CD4-positive, alpha-beta T cell (primary cell): Measurements from ENCODE around the gene VIM. TPM values are rescaled to one million over a fixed set of nuclear protein-coding genes. Genes with fewer than 3 reads are reported as not detected.

Experiments used
- ATAC-seq: fragments of 200-7000 bp; cut with Tn5 transposase; one replicate; pipeline ENCODE4 v1.10.0; 2022; ENCODE audit warnings: mild to moderate bottlenecking; ENCODE audit not compliant: poor library complexity
- CTCF ChIA-PET: fragments of 350-600 bp; sonication (Branson Sonifier 250); formaldehyde crosslinking; loops from one replicate; lab custom pipeline; 2021; ENCODE audit warnings: antibody characterized with exemption, inconsistent platforms; lab: Charles Lee
- POLR2A ChIA-PET: fragments of 350-600 bp; sonication (Branson Sonifier 250); formaldehyde crosslinking; loops from one replicate; lab custom pipeline; 2021; ENCODE audit warnings: antibody characterized with exemption, inconsistent platforms; lab: Charles Lee
- DNase-seq, 14 experiments: peaks; one replicate each; pipeline ENCODE4 v3.0.0-alpha.2; 2013 to 2020; ENCODE audit warnings: mixed read lengths in 2 of 14
- H3K27ac ChIP-seq, 2 donors: one replicate each; pipeline versions ENCODE4 v1.5.1 to v1.7.0; 2013; ENCODE audit warnings: low read length in 2 of 2, low read depth in 1 of 2, mild to moderate bottlenecking in 1 of 2
- H3K27me3 ChIP-seq, 2 experiments: 1 replicate in 1 of 2; 2 replicates in 1 of 2; pipeline versions ENCODE4 v1.6.1 to v1.7.0; 2013; ENCODE audit warnings: low read length in 2 of 2, control low read depth in 1 of 2, mild to moderate bottlenecking in 1 of 2, moderate library complexity in 1 of 2; ENCODE audit not compliant: insufficient read depth in 2 of 2, control insufficient read depth in 1 of 2
- H3K36me3 ChIP-seq: one replicate; pipeline ENCODE4 v1.6.1; 2013; ENCODE audit warnings: low read length, control low read depth; ENCODE audit not compliant: insufficient read depth
- H3K4me1 ChIP-seq: one replicate; pipeline ENCODE4 v1.6.1; 2013; ENCODE audit warnings: low read length, control low read depth; ENCODE audit not compliant: insufficient read depth
- H3K4me3 ChIP-seq: one replicate; pipeline ENCODE4 v1.5.1; 2013; ENCODE audit warnings: mild to moderate bottlenecking, low read length, moderate library complexity
- H3K9me3 ChIP-seq, 2 experiments: 1 replicate in 1 of 2; 2 replicates in 1 of 2; pipeline versions ENCODE4 v1.6.1 to v1.7.0; 2013; ENCODE audit warnings: low read length in 2 of 2, mild to moderate bottlenecking in 2 of 2, control low read depth in 1 of 2, moderate library complexity in 1 of 2; ENCODE audit not compliant: control insufficient read depth in 1 of 2, insufficient read depth in 1 of 2
- H3K27ac Mint-ChIP-seq: one replicate; pipeline ENCODE4 v1.8.0; 2020; ENCODE audit warnings: mixed read lengths
- H3K27me3 Mint-ChIP-seq: one replicate; pipeline ENCODE4 v1.8.0; 2021; ENCODE audit warnings: mixed read lengths
- H3K36me3 Mint-ChIP-seq: one replicate; pipeline ENCODE4 v1.8.0; 2021; ENCODE audit warnings: low read depth, mixed read lengths
- H3K4me1 Mint-ChIP-seq: one replicate; pipeline ENCODE4 v1.8.0; 2021; ENCODE audit warnings: low read depth, mixed read lengths
- H3K4me3 Mint-ChIP-seq: one replicate; pipeline ENCODE4 v1.8.0; 2020; ENCODE audit warnings: mild to moderate bottlenecking, mixed read lengths
- H3K9me3 Mint-ChIP-seq: one replicate; pipeline ENCODE4 v1.8.0; 2020; ENCODE audit warnings: mixed read lengths
- intact Hi-C, 2 experiments: fragments of 100-400 bp; cut with DNase I in 1 of 2; cut with micrococcal nuclease in 1 of 2; formaldehyde crosslinking; loops; one replicate each; pipeline versions ENCODE4 v1.15.1 to v1.9.0; 2023 to 2025; cut with DNase I, micrococcal nuclease
- polyA plus RNA-seq, 2 donors: library from polyadenylated mRNA; unstranded; fragments of 120-200 nt; gene quantifications; one replicate each; pipeline ENCODE4 v1.2.1, GENCODE V29; 2013
- total RNA-seq, 174 experiments: library from RNA in 2 of 174; stranded (reverse) in 2 of 174; gene quantifications; one replicate each; pipeline ENCODE4 v1.2.3 and lab custom pipeline; 2021 to 2026
- TF ChIP-seq, protein P1 (sequence below): fragments of 200-600 bp; IDR thresholded peaks from one replicate; pipeline ENCODE4 v1.8.0; 2022; ENCODE audit warnings: antibody characterized with exemption, mild to moderate bottlenecking

Gene VIM
- total RNA-seq (1,000 to 10,000 TPM; 1,576 to 1,603 TPM), total RNA-seq (lab: John Stamatoyannopoulos, UW) (85.6 to 4,667 (median 1,353) reads per million in 172 experiments)
- polyA plus RNA-seq (2013, experiment 1 of 2) = 1,172 TPM
- 1,321 TPM for polyA plus RNA-seq (2013, experiment 2 of 2)

DNA sequence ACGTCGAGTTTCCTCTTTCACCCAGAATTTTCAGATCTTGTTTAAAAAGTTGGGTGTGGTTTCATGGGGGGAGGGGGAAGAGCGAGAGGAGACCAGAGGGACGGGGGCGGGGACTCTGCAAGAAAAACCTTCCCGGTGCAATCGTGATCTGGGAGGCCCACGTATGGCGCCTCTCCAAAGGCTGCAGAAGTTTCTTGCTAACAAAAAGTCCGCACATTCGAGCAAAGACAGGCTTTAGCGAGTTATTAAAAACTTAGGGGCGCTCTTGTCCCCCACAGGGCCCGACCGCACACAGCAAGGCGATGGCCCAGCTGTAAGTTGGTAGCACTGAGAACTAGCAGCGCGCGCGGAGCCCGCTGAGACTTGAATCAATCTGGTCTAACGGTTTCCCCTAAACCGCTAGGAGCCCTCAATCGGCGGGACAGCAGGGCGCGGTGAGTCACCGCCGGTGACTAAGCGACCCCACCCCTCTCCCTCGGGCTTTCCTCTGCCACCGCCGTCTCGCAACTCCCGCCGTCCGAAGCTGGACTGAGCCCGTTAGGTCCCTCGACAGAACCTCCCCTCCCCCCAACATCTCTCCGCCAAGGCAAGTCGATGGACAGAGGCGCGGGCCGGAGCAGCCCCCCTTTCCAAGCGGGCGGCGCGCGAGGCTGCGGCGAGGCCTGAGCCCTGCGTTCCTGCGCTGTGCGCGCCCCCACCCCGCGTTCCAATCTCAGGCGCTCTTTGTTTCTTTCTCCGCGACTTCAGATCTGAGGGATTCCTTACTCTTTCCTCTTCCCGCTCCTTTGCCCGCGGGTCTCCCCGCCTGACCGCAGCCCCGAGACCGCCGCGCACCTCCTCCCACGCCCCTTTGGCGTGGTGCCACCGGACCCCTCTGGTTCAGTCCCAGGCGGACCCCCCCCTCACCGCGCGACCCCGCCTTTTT lies at the start of gene VIM:
VIM (plus strand) TSS at position 151 of the 925 bp plus-strand sequence. CDS start 1,182 bp downstream, outside the sequence.
- H3K36me3 Mint-ChIP-seq = peaks cover 59% of the 10 kb centered on the region
- Histone ChIP-seq H3K4me1 (peaks cover 42% of the 10 kb centered on the region), H3K27me3 (no peaks in the 10 kb centered on the region), H3K9me3 (peaks cover 0 to 8% of the 10 kb centered on the region in 2 experiments), H3K36me3 (peaks cover 27% of the 10 kb centered on the region), H3K4me3 (peak within 1 kb of the TSS; percentile 94), H3K27ac (peak within 1 kb of the TSS; percentile 93 to 100)
- POLR2A ChIA-PET = interaction anchor here (0.6 to 13.0 kb wide), 18 partner anchors 9 to 415 kb away, joined by 3 to 375 read pairs (median 5); partner anchors contain the start of genes RSU1, STAM and TRDMT1
- H3K27ac Mint-ChIP-seq = peak within 1 kb of the TSS; percentile 98
- peak within 1 kb of the TSS; percentile 86 for H3K4me3 Mint-ChIP-seq
- intact Hi-C loops = loop anchor here (1.0 to 10.0 kb wide), 5 partner anchors 27 to 316 kb away; partner anchors contain the start of gene TRDMT1 (in 1 of the 2)
- no peaks in the 10 kb centered on the region for H3K9me3 Mint-ChIP-seq
- H3K4me1 Mint-ChIP-seq = peaks cover 61% of the 10 kb centered on the region
- CTCF ChIA-PET = interaction anchor here (1.1 to 5.8 kb wide), 10 partner anchors 10 to 400 kb away, joined by 3 to 47 read pairs (median 4); partner anchors contain the start of gene TRDMT1
- no peaks in the 10 kb centered on the region for H3K27me3 Mint-ChIP-seq
- TF ChIP-seq, protein P1, sequence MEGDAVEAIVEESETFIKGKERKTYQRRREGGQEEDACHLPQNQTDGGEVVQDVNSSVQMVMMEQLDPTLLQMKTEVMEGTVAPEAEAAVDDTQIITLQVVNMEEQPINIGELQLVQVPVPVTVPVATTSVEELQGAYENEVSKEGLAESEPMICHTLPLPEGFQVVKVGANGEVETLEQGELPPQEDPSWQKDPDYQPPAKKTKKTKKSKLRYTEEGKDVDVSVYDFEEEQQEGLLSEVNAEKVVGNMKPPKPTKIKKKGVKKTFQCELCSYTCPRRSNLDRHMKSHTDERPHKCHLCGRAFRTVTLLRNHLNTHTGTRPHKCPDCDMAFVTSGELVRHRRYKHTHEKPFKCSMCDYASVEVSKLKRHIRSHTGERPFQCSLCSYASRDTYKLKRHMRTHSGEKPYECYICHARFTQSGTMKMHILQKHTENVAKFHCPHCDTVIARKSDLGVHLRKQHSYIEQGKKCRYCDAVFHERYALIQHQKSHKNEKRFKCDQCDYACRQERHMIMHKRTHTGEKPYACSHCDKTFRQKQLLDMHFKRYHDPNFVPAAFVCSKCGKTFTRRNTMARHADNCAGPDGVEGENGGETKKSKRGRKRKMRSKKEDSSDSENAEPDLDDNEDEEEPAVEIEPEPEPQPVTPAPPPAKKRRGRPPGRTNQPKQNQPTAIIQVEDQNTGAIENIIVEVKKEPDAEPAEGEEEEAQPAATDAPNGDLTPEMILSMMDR = no peak
- DNase-seq (peak; percentile 66 to 95 (median 86)), ATAC-seq (peak; percentile 26)

DNA sequence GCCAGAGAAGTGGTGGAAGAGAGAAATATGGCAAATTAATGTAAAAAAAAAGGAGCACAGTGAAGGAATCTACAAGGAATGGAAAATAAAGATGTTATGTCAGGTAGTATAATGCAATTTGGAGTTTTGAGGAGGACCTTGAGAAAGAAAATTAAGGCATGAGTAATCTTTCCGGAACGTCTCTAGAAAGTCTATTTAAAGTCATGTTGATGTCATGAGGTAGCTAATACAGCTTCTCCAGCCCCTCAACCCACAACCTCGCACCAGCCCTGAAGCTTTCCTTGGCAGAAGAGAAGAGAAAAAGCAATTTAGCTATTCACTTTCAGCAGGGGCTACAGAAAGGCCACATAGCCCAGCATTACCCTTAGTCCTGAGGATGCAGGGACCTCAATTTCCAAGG lies 49.0 kb upstream of the VIM start:
- no peak for ATAC-seq
- ChIA-PET CTCF (interaction anchor here (0.7 to 1.8 kb wide), 2 partner anchors 11 to 220 kb away, joined by 3 to 4 read pairs; no protein-coding TSS in a partner anchor), POLR2A (no interaction called here)
- Histone ChIP-seq H3K4me1 (peaks cover 3% of the 10 kb centered on the region), H3K36me3 (no peaks in the 10 kb centered on the region), H3K4me3 (no peak overlapping the region), H3K9me3 (no peaks in the 10 kb centered on the region), H3K27ac (no peak overlapping the region), H3K27me3 (no peaks in the 10 kb centered on the region)
- Mint-ChIP-seq H3K27me3 (no peaks in the 10 kb centered on the region), H3K36me3 (peaks cover 7% of the 10 kb centered on the region), H3K27ac (no peak overlapping the region), H3K4me3 (no peak overlapping the region), H3K9me3 (no peaks in the 10 kb centered on the region), H3K4me1 (peaks cover 23% of the 10 kb centered on the region)
- DNase-seq = no peak
- TF ChIP-seq, protein P1 = no peak
- intact Hi-C loops = loop anchor here in 1 of 2 experiments (10.0 kb wide), 1 partner anchor 46 kb away; the partner anchor contains the start of gene VIM

DNA sequence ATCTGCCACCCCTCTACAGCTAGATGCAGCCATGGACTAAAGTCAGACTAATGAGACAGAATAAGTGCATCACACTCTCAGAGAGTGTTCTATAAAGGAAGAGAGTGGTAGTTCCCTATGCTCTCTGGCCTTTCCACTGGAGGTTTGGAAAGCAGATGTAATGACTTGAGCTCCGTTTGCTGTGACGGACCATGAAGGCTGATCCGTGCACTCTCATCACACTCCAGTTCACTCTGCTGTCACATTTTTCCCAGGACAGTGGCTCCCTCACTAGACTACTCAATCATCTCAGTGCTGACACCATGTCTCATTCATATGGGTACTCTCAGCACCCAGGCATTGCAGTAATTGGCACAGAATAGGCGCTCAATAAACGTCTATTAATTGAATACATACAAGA lies 46.9 kb upstream of the VIM start:
- Mint-ChIP-seq H3K4me3 (no peak overlapping the region), H3K9me3 (no peaks in the 10 kb centered on the region), H3K4me1 (peaks cover 8% of the 10 kb centered on the region), H3K27me3 (no peaks in the 10 kb centered on the region), H3K36me3 (no peaks in the 10 kb centered on the region), H3K27ac (no peak overlapping the region)
- H3K36me3 ChIP-seq = no peaks in the 10 kb centered on the region
- no peaks in the 10 kb centered on the region for H3K4me1 ChIP-seq
- intact Hi-C loops = no loop called here
- ChIA-PET POLR2A (interaction anchor here (0.9 to 1.1 kb wide), 2 partner anchors 20 to 49 kb away, joined by 3 read pairs; no protein-coding TSS in a partner anchor), CTCF (interaction anchor here (2.1 kb wide), 1 partner anchor 12 kb away, joined by 8 read pairs; no protein-coding TSS in a partner anchor)
- no peak for ATAC-seq
- H3K27me3 ChIP-seq = no peaks in the 10 kb centered on the region
- no peak overlapping the region for H3K4me3 ChIP-seq
- TF ChIP-seq, protein P1 = no peak
- no peak overlapping the region for H3K27ac ChIP-seq
- DNase-seq = no peak
- H3K9me3 ChIP-seq = no peaks in the 10 kb centered on the region
